ENCODE results near the gene SYPL1.

DNA sequence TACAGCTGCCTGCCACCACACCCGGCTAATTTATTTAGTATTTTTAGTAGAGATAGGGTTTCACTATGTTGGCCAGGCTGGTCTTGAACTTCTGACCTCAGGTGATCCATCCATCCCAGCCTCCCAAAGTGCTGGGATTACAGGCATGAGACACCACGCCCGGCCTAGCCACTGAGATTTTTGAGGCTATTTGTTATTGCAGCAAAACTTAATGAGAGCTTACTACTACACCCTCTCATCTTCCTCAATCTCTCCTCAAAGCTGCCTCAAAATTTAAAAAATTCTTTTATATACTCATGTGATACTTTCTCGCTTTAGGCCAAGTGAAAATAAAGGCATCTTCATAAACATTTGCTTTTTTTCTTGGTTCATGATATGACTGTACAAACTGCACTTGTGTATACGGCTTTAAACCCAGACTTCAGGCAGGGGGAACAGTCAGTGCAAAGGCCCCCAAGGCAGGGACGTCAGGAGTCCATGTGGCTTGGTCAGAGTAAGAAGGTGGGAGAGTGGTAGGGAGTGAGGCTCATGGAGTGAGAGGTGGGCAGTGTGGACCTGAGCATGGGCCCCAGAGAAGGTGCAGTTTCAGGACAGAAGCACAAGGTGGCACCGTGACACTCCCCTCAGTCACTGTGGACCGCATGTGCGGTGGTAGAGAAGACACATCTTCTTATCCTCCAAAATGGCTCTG, 55.5 kb downstream of the SYPL1 start:
- peak; percentile 81 for TF ChIP-seq CTCF (IDR thresholded peaks at IDR 0.05)
- TF ChIP-seq EZH2 (IDR thresholded peaks at IDR 0.05; ENCODE audit: borderline replicate concordance, insufficient read depth, low read depth, low read length, poor library complexity, severe bottlenecking) = no peak

All from B cell (primary cell).